Skeletal muscle satellite cell (primary cell): Measurements from ENCODE around the gene TERT.
"Not testable (repeated sequence)": the region's sequence is repeated elsewhere in the genome, so short reads cannot be mapped to it uniquely, and the experiment has no call there.

Source experiments
- H3K27me3 ChIP-seq: 2 replicates; pipeline ENCODE4 v1.7.0; 2013; ENCODE audit warnings: low read length; ENCODE audit not compliant: control insufficient read depth, insufficient read depth
- H3K36me3 ChIP-seq: 2 replicates; pipeline ENCODE4 v1.7.0; 2013; ENCODE audit warnings: mild to moderate bottlenecking, control low read depth, low read length; ENCODE audit not compliant: insufficient read depth
- H3K4me1 ChIP-seq: 2 replicates; pipeline ENCODE4 v1.7.0; 2013; ENCODE audit warnings: low read length; ENCODE audit not compliant: control insufficient read depth, insufficient read depth
- H3K4me2 ChIP-seq: 2 replicates; pipeline ENCODE4 v1.7.0; 2013; ENCODE audit warnings: mild to moderate bottlenecking, low read length
- H3K4me3 ChIP-seq: 2 replicates; pipeline ENCODE4 v1.7.0; 2013; ENCODE audit warnings: low read length
- H3K9ac ChIP-seq: 2 replicates; pipeline ENCODE4 v1.7.0; 2013; ENCODE audit warnings: mild to moderate bottlenecking, low read depth, low read length, moderate library complexity
- H3K9me3 ChIP-seq: replicated peaks from 2 replicates; pipeline ENCODE4 v1.7.0; 2013; ENCODE audit warnings: mild to moderate bottlenecking, control low read depth, low read length

The TERT gene

DNA sequence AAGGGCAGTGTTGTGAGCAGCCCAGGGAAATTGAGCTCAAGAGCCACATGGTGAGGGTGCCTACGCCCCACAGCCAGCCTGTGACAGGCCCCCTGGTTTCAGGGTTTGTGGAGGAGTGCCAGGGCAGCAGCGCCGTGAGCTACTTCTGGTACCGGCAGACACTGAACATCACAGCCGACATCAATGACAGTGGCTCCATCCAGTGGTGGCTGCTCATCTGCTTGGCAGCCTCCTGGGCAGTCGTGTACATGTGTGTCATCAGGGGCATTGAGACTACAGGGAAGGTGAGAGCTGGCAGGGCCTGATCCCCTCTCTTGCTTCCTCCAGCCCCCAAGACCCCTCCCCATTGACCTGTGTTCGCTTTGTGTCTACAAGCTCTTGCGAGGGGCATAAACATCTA, 59.5 kb downstream of the TERT start:
- Histone ChIP-seq H3K9ac (no peak overlapping the region), H3K4me3 (no peak overlapping the region), H3K36me3 (no peaks in the 10 kb centered on the region), H3K4me2 (no peak overlapping the region), H3K4me1 (no peaks in the 10 kb centered on the region), H3K27me3 (no peaks in the 10 kb centered on the region), H3K9me3 (peaks cover 16% of the 10 kb centered on the region)

DNA sequence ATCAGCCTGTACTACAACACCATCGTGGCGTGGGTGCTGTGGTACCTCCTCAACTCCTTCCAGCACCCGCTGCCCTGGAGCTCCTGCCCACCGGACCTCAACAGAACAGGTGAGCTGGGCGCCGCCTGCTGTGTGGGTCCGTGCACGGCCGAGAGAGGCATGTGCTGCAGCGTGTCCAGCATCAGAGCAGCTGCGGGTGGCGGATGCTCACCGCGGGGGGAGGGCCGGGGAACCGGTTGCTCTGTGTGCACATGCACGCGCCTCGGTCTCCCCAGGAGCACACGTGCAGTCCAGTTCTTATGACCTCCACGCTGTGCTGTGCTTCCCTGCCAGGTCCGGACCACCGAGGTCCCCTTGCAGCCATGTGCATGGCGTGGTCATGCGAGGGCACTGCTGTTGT, 62.1 kb downstream of the TERT start:
- Histone ChIP-seq H3K9ac (no peak overlapping the region), H3K27me3 (peaks cover 2% of the 10 kb centered on the region), H3K9me3 (peaks cover 16% of the 10 kb centered on the region), H3K4me3 (no peak overlapping the region), H3K4me2 (no peak overlapping the region), H3K36me3 (no peaks in the 10 kb centered on the region), H3K4me1 (no peaks in the 10 kb centered on the region)

GRCh38 chr5:1231354-1231905, 63.4 kb downstream of the TERT start:
- Histone ChIP-seq H3K27me3 (peaks cover 2% of the 10 kb centered on the region), H3K4me3 (no peak overlapping the region), H3K9ac (no peak overlapping the region), H3K4me2 (no peak overlapping the region), H3K36me3 (no peaks in the 10 kb centered on the region), H3K4me1 (no peaks in the 10 kb centered on the region), H3K9me3 (peaks cover 16% of the 10 kb centered on the region)

- Histone ChIP-seq H3K4me3 (no peak overlapping the region), H3K9me3 (peaks cover 7% of the 10 kb centered on the region), H3K27me3 (peaks cover 2% of the 10 kb centered on the region), H3K4me1 (no peaks in the 10 kb centered on the region), H3K36me3 (no peaks in the 10 kb centered on the region), H3K4me2 (no peak overlapping the region), H3K9ac (no peak overlapping the region)
These were observed 64.3 kb downstream of the TERT start for GRCh38 chr5:1230551-1230950.

DNA sequence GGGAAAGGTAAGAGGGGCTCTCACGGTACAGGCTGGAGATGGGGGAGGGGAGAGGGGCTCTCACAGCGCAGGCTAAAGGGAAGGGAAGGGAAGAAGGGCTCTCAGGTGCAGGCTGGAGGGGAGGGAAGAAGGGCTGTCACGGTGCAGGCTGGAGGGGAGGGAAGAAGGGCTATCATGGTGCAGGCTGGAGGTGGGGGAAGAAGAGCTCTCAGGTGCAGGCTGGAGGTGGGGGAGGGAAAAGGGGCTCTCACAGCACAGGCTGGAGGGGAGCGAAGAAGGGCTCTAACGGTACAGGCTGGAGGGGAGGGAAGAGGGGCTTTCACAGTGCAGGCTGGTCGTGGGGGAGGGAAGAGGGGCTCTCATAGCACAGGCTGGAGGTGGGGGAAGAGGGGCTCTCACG, 65.0 kb downstream of the TERT start:
- Histone ChIP-seq H3K9ac (no peak overlapping the region), H3K4me2 (no peak overlapping the region), H3K9me3 (peaks cover 2% of the 10 kb centered on the region), H3K27me3 (peaks cover 2% of the 10 kb centered on the region), H3K4me1 (no peaks in the 10 kb centered on the region), H3K4me3 (no peak overlapping the region), H3K36me3 (no peaks in the 10 kb centered on the region)

DNA sequence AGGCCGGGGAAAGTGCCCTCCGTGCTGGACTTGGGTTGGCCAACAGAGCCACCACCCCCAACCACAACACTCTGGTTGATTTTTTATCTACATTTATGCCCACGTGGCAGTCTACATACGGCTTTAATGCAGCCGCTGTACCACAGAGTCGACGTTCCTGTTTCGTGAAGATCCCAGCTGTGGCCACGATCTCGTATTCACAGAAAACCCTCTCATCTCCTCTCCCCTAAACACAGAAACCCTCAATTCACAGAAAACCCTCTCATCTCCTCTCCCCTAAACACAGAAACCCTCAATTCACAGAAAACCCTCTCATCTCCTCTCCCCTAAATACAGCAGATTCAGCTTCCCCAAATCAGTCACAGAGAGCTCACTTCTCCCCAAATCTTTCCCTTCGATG, 65.8 kb downstream of the TERT start:
- H3K36me3 ChIP-seq, H3K4me1 ChIP-seq, H3K27me3 ChIP-seq, H3K4me3 ChIP-seq, H3K9me3 ChIP-seq, H3K4me2 ChIP-seq, H3K9ac ChIP-seq: not testable (repeated sequence)

GRCh38 chr5:1228120-1228519, 66.7 kb downstream of the TERT start:
- H3K4me2 ChIP-seq: no peak overlapping the region
- H3K27me3 ChIP-seq: peaks cover 2% of the 10 kb centered on the region
- no peaks in the 10 kb centered on the region for H3K4me1 ChIP-seq
- H3K4me3 ChIP-seq: no peak overlapping the region
- H3K9me3 ChIP-seq: no peaks in the 10 kb centered on the region
- H3K9ac ChIP-seq: no peak overlapping the region
- no peaks in the 10 kb centered on the region for H3K36me3 ChIP-seq

- no peak overlapping the region for H3K4me2 ChIP-seq
- H3K4me3 ChIP-seq: no peak overlapping the region
- H3K36me3 ChIP-seq: no peaks in the 10 kb centered on the region
- H3K4me1 ChIP-seq: no peaks in the 10 kb centered on the region
- peaks cover 2% of the 10 kb centered on the region for H3K27me3 ChIP-seq
- no peak overlapping the region for H3K9ac ChIP-seq
- H3K9me3 ChIP-seq: no peaks in the 10 kb centered on the region
These were observed 67.2 kb downstream of the TERT start for GRCh38 chr5:1227667-1228066.

GRCh38 chr5:1226839-1227581, 67.9 kb downstream of the TERT start:
- Histone ChIP-seq H3K9me3 (no peaks in the 10 kb centered on the region), H3K9ac (no peak overlapping the region), H3K27me3 (peaks cover 2% of the 10 kb centered on the region), H3K4me2 (no peak overlapping the region), H3K4me3 (no peak overlapping the region), H3K36me3 (no peaks in the 10 kb centered on the region), H3K4me1 (no peaks in the 10 kb centered on the region)

DNA sequence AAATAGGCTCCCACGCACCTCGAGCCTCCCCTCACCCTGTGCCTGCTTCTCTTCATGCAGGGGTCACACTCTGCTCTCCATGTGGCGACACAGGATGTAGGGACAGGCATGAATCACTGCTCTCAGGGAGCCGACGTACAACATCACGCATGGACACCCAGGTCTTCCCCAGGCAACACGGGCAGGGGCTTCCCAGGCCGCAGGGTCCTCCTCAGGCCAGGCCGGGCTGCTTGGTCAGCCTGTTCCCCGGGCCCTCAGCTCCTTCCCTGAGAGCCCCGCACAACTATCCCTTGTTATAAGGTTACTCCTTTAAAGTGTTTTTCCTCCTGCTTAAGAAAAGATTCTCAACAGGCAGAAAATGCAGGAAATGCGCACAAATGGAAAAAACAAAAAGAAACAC, 68.6 kb downstream of the TERT start:
- peaks cover 2% of the 10 kb centered on the region for H3K27me3 ChIP-seq
- H3K4me2 ChIP-seq: no peak overlapping the region
- no peaks in the 10 kb centered on the region for H3K9me3 ChIP-seq
- H3K9ac ChIP-seq: no peak overlapping the region
- H3K36me3 ChIP-seq: no peaks in the 10 kb centered on the region
- H3K4me3 ChIP-seq: no peak overlapping the region
- no peaks in the 10 kb centered on the region for H3K4me1 ChIP-seq

DNA sequence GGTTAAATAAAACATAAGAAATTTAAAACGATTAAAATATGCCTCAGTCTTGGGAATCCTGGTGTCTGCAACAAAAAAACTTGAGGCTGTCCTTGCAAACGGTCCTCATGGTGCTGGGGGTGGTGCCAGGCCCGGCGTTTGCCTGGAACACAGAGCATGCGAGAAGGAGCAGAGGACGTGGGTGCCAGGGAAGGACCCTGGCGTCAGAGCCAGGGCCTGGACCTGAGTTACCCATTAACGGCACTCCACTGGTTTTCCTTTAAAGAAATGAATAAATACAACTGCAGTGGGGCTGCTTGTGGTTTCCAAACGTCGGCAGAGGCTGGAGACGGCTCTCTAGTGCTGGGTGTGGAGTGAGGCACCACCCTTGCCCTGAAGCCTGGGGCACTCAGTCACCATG, 69.8 kb downstream of the TERT start, which contains the start of gene SLC6A18:
SLC6A18 (plus strand) TSS at position 301 of the 400 bp plus-strand sequence; CDS start at position 398, 97 bp downstream.
- no peak within 1 kb of the TSS for H3K9ac ChIP-seq

GRCh38 chr5:1224631-1225030, 70.2 kb downstream of the TERT start:
- no peak overlapping the region for H3K4me2 ChIP-seq
- H3K9me3 ChIP-seq: no peaks in the 10 kb centered on the region
- no peak overlapping the region for H3K4me3 ChIP-seq
- no peak overlapping the region for H3K9ac ChIP-seq
- H3K27me3 ChIP-seq: peaks cover 2% of the 10 kb centered on the region
- no peaks in the 10 kb centered on the region for H3K36me3 ChIP-seq
- no peaks in the 10 kb centered on the region for H3K4me1 ChIP-seq

More for the DNA sequence above, 69.8 kb downstream of the TERT start, which contains the start of gene SLC6A18:
- Histone ChIP-seq H3K4me3 (no peak within 1 kb of the TSS), H3K27me3 (peaks cover 2% of the 10 kb centered on the region), H3K4me1 (no peaks in the 10 kb centered on the region), H3K36me3 (no peaks in the 10 kb centered on the region), H3K9me3 (no peaks in the 10 kb centered on the region), H3K4me2 (no peak within 1 kb of the TSS)
